Bone marrow (tissue), 2 donors: ENCODE results near the gene FAM24B.
"Not testable (repeated sequence)": the region's sequence is repeated elsewhere in the genome, so short reads cannot be mapped to it uniquely, and the experiment has no call there.

Experiments used
- DNase-seq, 2 donors: peaks; one replicate each; lab custom pipeline; 2025; lab: John Stamatoyannopoulos, UW

FAM24B gene

DNA sequence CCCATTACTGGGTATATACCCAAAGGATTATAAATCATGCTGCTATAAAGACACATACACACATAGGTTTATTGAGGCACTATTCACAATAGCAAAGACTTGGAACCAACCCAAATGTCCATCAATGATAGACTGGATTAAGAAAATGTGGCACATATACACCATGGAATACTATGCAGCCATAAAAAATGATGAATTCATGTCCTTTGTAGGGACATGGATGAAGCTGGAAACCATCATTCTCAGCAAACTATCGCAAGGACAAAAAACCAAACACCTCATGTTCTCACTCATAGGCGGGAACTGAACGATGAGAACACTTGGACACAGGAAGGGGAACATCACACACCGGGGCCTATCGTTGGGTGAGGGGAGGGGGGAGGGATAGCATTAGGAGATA lies 21.3 kb downstream of the FAM24B start:
- not testable (repeated sequence) for DNase-seq

DNA sequence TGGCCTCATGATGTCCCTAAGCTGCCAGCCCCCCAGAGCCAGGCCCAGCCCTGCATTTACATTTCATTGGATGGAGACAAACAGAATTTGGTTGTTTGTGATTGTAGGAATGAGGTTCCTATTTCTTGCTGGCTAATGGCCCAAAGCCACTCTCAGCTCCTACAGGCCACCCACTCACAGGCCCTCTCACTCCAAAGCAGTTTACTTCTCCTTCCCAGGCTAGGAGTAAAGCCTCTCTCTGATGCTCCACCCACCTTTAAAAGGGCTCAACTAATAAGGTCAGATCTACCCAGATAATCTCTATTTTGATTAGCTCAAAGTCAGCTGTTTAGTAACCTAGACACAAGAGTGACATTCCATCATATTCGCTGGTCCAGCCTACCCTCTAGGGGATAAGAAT lies 22.5 kb downstream of the FAM24B start:
- no peak for DNase-seq

DNA sequence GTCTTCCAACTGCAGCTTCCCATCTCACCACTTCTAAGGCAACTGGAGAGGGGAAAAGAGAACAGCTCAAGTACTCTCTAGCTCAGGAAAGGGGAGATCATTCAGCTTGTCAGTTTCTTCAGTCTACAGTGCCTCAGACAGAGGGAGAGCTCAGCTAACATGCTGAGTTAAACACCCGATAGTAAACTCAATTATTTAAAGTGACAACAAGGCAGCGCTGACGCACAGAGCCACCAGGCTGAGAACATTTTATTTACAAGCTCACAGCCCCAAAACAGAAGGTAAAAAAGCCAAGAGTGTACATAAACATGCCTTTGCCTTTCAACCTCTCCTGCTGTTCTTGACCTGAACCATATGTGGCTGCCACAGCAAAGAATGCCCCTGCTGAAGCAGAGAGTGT lies 23.6 kb downstream of the FAM24B start:
- no peak for DNase-seq

DNA sequence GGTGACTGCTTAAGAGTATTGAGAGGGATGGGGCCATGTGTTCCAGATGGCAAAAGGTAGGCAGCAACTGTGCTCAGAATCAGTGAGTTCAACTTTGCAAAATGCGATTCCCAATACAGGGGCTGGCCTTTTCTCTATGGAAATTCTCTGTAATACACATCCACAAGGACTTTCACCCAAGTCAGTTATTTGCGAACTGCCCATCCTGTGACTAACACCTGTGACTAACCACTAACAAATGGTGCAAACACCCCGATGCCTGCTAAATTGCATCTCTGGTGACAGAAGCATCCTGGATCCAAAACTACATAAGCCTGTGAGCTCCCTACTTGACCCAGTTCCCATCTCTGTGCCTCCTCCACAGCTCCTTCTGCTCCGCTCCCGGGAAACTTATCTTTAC lies 24.7 kb downstream of the FAM24B start:
- no peak for DNase-seq

DNA sequence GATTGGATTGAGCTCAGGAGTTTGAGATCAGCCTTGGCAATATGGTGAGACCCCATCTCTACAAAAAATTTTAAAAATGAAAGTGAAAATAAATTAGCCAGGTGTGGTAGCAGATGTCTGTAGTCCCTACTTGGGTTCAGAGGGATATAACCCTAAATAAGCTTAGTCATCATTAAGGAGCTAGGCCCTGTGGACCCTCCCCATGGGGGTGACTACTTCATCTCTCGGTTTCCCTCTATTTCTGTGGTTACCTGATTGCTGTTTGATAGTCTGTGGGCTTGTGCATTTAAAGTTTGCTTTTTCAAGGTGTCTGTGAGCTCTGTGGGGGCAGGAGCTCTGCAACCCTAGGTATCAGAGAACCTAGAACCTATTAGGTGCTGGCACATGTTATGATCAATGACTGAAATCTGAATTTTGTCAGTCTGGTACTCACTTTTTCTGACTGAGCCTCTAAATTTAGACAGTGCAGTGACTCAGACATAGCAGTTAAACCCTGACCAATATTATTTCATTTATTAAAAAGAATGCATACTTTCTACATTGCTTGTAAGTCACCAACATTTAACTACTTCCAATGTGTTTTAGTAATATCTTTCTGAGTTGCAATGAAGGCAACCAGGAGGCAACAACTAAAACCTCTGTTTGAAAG lies 25.6 kb downstream of the FAM24B start:
- no peak for DNase-seq

DNA sequence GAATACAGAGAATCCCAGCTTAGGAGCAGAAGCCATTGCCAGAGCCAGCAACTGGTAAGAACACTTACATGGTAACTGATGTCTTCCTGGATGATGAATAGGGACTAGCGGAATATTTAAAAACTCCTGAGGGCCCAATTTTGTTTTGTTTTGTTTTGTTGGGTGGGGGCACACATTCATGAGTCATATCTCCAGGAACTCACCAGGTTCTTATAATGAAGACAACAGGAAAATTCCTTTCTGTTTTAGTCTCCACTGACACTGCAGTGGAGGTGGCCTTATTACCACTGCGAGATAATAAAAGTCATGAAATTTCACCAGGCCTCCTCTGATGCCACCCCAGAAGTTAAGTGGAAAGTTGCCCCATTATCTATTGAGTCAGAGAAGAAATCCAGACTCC lies 27.1 kb downstream of the FAM24B start:
- DNase-seq: no peak

DNA sequence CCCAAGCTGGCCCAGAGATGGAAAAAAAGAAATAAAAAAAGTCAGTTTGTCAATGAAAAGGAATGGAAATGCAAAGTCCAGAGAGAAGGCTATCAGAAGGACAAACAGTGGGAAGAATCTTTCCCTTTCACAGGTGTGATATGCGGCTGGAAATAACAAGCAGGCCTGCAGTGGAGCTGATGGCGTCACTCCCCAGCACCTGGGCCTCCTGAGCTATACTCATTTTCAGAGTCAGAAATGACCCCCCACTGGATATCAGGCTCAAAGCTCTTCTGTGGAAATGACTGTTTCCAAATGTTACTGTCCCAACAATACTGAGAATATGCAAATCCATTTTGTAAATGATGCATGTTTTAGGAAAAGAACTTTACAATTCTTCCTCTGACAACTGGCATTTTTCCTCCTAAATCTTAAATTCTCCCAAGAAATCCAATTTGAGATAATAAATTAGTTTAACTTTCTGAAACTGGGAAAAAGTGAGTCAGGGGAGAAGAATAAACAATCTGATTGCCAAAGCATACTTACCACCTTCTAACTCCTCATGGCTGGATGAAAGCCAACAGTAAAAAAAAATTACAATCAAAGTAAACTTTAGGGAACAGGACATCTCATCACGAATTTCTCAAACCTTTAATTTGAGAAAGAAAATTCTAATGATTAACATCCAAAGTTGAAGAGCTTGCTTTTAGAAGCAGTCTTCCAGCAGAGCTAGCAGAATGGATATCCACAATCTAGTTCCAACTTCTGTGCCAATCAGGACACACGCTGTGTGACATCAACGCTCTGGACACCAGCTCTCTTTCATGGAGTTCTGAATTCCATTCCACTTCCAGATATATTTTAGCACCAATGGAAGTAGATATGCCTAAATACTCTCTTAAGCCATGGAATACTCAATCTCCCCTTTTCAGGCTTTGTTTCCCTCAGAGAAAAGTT lies 28.4 kb downstream of the FAM24B start:
- no peak for DNase-seq

DNA sequence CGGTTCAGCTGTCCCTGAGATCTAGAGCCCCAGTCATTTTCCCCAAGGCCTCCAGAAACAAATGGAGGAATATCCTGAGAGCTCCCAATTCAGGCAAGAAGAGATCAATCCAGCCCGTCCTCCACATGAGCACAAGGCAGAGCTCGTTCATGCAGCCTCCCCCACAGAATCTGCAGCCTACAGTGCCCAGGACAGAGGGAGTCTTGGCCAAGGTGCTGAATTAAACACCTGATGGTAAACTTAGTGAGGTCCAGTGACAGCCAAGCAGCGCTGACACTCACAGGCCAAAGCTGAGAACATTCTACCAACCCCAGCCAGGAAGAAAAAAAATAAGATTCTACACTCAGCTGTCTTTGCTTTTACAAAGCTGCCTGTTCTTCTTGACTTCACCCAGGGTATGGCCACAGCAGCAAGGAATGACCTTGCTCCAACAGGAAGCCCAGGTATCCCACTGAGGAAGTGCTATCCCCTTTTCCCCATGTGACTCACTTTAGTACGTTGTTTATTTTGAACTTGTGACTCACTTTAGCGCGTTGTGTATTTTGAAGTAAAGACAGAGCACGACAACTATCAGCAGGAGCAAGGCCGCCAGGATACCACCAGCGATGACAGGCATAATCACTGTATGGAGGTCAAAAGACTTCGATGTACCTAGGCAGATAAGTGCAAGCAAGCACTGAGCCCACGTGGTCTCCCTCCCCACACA lies 29.3 kb downstream of the FAM24B start:
- DNase-seq: no peak

DNA sequence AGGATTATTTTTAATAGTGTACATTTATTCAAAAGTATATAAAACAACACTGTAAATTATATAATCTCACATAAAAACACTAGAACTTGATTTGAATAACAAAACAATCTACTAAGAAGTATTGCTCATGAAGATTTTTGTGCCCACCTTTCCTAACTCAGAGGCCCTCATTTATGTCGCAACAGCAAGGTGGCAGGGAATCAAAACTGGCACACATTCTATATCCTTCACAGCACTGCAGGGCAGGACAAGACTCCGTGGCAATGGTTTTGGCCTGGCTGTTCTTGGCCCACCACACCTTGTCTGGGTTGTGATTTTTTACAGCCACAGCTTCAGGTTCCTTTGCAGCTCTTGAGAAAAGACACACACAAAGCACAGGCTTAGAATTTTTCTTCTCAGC lies 30.3 kb downstream of the FAM24B start:
- no peak for DNase-seq

DNA sequence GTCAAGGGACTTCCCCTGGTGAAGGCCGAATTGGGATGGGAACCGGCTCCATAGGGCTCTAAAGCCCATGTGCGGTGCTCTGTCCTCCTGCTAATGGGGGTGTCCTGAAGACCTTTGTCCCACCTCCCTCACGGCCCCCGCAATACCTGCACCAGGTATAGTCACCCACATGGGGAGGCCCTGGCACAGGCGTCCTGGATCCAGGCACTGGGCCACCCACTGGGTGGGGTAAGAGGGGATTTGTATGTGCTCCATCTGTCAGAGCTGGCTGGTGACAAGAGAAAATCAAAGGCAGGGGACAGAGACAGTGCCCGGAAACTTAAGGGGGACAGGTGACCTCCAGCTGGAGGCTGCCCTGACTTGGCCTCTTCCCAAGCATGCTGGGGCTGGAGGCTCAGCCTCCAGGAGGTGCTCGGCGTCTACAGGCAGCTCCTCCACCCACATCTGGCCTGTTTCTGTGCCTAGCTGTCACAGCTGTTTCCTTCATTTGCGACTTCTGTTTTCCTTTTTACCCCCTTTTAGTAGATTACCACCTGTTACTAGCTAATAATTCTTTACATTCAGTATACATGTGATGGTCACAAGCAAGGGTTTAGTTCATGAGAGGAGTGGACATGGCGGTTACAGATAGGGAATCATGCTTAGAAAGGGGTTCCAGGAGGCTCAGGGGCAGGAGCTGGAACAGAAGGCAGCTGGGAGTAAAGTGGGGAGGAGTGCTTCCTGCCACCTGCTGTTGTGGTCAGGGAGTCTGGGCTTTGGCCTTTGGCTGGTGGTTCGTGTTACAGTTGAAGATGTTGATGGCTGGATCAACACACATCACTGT lies 31.4 kb downstream of the FAM24B start:
- DNase-seq: peak in 1 of 2 donors; percentile 29

DNA sequence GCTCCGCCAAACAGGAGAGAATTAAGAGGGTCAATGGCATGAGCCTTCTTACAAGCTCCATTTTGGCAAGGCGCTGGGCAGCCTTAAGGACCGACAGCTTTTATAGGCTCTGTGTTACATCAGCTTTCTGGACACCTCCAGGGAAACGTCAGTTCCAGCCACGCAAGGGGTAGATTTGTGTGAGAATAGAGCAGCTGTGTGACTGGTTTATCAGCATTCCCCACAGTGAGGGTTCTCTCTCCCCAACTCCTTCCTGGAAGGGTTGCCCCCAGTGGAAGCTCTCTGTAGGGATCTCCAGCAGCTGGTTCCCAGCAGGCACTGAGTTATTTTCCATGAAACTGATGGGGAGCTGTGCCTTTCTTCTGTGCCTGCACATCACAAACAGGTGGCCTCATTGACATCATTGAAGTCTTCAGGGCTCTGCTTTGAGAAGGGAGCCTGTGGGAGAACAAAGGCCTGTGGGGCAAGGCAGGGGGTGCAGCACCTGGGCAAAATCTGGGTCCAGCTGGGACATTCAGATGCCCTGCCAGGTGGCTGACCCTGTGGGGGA lies 33.5 kb downstream of the FAM24B start, which contains the start of gene CUZD1:
Gene CUZD1, minus strand, starts transcription at position 75 of the 550 bp plus-strand sequence. Its CDS starts 14 bp downstream, at position 61.
- DNase-seq: no peak

DNA sequence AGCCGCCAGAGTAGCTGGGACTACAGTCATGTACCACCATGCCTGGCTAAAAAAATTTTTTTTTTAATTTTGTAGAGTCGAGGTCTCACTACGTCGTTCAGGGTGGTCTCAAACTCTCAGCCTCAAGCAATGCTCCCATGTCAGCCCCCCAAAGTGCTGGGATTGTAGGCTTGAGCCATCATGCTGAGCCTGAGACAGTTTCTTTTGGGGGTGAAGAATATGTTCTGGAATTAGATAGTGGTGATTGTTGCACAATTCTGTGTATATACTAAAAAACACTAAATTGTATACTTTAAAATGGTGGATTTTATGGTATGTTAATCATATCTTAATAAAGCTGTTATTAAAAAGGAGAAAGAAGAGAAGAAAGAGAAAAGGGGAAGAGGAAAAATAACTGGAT lies 35.2 kb downstream of the FAM24B start:
- no peak for DNase-seq

DNA sequence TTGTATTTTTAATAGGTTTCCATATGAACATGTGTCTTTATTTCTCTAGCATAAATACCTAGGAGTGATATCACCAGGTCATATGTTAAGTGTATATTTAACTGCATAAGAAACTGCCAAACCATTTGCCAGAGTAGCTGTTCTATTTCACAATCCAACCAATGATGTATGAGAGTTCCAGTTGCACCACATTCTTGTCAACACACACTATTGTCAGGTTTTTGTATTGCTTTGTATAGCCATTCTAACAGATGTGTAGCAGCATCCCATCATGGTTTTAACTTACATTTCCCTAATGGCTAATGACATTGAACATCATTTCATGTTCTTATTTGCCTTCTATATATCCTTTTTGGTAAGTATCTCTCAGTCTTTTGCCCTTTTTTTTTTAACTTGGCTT lies 37.8 kb downstream of the FAM24B start:
- no peak for DNase-seq

DNA sequence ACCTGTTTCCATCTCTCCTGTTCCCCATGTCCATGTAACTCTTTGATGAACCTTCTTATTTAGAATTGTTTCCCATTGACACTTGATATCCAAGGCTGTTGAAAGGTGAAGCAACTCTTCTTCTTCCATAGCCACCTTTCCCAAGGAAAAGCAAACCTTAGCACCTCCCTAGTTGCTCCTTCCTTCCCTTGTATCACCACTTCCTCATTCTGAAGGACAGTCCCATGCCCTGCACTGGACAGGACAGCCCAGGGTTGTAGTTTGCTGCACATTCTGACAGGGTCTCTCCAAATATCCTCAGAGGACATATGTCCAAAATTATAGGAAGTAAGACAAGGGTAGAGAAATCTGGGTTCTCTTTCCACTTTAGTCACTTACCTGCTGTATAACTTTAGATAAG lies 39.9 kb downstream of the FAM24B start:
- DNase-seq: no peak

DNA sequence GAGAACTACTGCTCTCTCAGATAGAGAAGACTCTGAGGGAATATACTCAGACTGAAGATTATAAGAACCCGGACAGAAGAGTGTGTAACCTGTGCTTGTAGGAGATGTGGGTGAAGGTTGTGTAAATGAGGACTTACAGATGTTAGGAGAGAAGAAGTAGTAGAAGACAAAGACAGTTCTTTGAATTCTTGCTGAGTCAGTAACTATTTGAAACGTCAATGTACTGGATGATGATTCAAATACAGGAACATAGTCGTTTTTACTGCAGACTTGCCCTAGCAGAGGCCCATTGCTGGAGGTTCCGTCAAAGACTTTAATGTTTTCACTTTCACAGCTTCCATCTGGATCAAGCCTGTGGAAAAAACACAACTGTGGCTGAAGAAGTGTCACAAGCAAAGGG lies 40.5 kb downstream of the FAM24B start:
- no peak for DNase-seq

DNA sequence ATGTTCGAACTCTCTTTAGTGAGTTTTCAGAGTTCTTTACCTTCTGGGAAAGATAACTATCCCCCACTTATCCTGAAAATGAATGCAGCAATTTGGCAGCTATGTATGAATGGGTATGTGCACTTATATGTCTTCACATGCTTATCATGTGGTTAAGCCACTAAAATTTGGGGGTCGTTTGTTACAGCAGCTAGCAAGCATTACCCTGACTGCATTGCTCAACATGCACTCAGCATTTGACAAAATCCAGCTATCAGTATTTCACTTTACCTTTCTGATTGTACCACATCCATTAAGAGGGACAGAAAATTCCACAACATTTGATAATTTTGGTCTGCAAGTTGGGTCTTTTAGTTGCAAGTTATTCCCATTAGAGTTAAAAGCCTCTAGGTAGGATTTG lies 43.5 kb downstream of the FAM24B start:
- DNase-seq: no peak

DNA sequence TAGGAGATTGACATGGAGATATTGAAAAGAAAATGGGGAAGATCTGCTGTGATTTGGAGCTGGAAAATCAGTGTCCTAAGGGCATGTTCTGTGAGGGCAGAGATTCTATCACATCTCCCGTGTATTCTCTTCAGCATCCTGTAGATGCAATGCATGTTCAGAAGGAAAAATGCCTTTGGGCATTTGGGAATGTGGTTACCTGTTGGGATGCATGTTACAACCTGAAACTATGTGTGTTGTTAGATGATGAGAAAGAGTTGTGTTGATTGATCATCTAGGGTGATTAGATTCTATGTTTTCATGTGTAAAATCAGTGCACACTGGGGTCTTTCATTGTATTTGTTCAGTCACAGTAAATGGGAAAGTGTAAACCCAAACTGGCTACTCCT lies 48.4 kb downstream of the FAM24B start:
- DNase-seq: no peak

DNA sequence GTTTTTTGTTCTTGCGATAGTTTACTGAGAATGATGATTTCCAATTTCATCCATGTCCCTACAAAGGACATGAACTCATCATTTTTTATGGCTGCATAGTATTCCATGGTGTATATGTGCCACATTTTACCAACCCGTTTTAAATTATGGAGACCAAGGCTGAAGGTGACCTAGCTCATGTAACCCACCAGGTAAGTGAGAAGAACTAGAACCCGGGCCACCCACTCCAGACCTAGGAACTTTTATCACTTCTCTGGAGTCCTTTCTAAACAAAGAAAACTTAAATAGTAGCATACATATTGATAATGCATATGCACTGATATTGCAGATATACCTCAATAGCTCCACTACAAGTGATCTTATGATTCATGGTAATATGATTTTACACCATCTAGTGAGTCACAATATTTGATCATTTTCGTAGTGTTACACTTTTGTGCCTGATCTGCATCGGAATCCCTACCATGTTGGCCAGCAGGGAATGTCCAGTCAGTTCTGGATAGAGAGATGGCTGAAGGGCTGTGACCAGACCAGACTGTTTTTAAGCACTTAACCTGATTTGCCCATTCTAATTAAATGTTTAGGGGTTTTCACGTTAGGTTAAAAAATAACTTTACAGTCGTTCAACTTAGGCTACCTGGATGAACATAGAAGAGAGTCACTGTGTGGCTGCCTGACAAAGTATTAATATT lies 49.0 kb downstream of the FAM24B start:
- no peak for DNase-seq

DNA sequence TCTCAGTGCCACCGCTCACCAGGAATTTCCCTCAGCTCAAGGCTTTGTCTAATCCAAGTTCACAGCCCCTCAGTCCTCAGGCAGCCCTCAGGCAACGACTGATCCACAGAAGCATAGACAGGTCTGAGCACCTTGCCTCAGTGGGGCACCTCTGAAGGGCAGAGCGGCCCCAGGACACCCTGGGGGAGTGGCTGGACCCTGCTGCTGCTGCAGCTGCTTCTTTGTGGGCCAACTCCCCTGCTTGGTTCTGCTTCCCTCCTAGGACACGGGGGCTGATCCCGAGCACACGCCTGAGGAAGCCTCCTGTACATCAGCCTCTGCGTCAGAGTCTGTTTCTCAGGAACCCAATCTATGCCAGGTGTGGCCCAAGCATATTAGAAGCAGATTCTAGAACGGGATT lies 49.9 kb downstream of the FAM24B start:
- no peak for DNase-seq

DNA sequence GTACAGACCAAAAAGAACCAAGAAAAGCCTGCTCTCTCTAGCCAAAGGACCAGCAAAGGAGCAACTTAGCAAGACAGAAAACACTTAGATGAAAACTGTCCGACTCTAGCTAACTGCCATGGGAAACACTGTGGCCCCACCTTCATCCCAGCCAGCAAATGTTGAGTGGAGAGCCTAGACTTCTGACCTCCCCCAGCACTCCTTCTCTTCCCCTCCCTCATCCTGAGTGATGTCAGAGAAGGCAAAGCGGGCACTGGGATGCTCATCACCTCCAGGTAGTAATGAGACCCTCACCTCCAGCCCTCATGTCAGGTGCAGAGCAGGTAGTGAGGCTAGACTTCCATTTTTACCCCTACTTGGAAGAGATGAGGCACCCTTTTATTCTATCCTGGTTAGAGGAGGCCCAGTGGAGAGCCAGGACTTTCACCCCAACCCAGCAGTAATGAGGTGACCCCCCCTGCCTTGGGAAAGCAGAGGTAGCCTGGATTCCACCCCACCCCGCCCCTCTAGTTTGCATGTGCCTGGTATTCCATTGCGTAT lies 50.6 kb downstream of the FAM24B start:
- no peak for DNase-seq

DNA sequence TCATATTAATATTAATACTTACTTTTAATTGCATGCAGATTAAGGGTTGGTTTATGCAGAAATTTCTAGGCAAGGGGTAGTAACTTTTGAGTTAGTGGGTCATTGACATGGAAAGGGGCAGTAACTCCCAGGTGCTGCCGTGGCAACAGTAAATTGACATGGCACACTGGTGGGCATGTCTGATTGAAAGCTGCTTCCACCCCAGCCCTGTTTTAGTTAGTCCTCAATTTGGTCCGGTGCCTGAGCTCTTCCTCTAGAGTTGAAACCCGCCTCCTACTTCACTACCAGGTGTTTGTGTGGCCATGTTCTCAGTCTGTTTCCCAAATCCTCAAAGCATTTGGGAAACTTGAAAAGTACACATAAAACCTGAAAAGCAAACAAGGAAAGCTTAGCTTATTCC lies 52.1 kb downstream of the FAM24B start:
- no peak for DNase-seq
